Stomach (tissue), 4 donors: ENCODE data around the gene PTPN4.

Experiments used
- POLR2A ChIP-seq, 4 donors: fragments of 450-650 bp; IDR thresholded peaks; one replicate each; pipeline ENCODE4 v1.6.1; 2016; ENCODE audit warnings: antibody characterized with exemption in 4 of 4, control low read depth in 2 of 4, mild to moderate bottlenecking in 1 of 4, moderate library complexity in 1 of 4
- POLR2AphosphoS5 ChIP-seq, 3 donors: sonication (generic); formaldehyde crosslinking; IDR thresholded peaks; one replicate each; pipeline ENCODE4 v1.6.1; 2016; ENCODE audit warnings: antibody characterized with exemption in 3 of 3
- TF ChIP-seq, protein P1 (sequence below), 7 experiments: fragments of 450-650 bp in 4 of 7; fragments of 200-600 bp in 3 of 7; sonication (generic) in 3 of 7; IDR thresholded peaks; one replicate each; pipeline ENCODE4 v1.5.1; 2016 to 2019; ENCODE audit warnings: antibody characterized with exemption in 7 of 7, control low read depth in 2 of 7, mild to moderate bottlenecking in 1 of 7

DNA sequence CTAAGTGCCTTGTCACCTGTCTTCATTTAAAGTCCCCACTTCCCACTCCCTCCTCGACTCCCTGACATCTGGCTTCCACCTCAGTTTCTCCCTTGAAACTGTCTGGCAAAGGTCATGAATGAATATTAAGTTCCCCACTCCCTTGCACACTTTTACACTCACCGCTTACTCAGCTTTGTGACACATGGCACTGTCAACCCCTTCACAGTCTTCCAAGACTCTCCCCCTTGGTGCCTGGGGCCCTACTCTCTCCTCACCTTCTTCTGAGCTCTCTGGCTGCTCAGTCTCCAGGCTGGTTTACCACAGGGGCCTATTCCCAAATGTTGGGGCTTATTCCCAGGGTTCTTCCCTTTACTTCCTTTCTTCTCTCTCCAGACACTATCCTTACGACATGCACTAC is 17.9 kb upstream of the PTPN4 start:
- TF ChIP-seq, protein P1, sequence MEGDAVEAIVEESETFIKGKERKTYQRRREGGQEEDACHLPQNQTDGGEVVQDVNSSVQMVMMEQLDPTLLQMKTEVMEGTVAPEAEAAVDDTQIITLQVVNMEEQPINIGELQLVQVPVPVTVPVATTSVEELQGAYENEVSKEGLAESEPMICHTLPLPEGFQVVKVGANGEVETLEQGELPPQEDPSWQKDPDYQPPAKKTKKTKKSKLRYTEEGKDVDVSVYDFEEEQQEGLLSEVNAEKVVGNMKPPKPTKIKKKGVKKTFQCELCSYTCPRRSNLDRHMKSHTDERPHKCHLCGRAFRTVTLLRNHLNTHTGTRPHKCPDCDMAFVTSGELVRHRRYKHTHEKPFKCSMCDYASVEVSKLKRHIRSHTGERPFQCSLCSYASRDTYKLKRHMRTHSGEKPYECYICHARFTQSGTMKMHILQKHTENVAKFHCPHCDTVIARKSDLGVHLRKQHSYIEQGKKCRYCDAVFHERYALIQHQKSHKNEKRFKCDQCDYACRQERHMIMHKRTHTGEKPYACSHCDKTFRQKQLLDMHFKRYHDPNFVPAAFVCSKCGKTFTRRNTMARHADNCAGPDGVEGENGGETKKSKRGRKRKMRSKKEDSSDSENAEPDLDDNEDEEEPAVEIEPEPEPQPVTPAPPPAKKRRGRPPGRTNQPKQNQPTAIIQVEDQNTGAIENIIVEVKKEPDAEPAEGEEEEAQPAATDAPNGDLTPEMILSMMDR (IDR thresholded peaks at IDR 0.05): no peak
- TF ChIP-seq POLR2AphosphoS5 (IDR thresholded peaks at IDR 0.05) (no peak), POLR2A (IDR thresholded peaks at IDR 0.05) (no peak)
